ENCODE results near the gene CLEC9A.

The CLEC9A gene

GRCh38 chr12:10030446-10030845, at the start of gene CLEC9A:
TSS of gene CLEC9A (plus strand) at chr12:10030682. CDS start at chr12:10052688, 22,006 bp downstream.
- ChIA-PET POLR2A (no interaction called here), CTCF (interaction anchor here (0.9 to 1.9 kb wide), 4 partner anchors 110 to 205 kb away, joined by 3 to 7 read pairs (median 4); no protein-coding TSS in a partner anchor)
- no peak within 1 kb of the TSS for H3K4me3 ChIP-seq (ENCODE audit: low read depth, low read length)
- DNase-seq (ENCODE audit: low read depth, low spot score), result no peak
- TF ChIP-seq CTCF (IDR thresholded peaks at IDR 0.05; ENCODE audit: insufficient read depth, low read length, missing control alignments), result no peak

GRCh38 chr12:9991876-9992275, 38.6 kb upstream of the CLEC9A start:
- no peak overlapping the region for H3K4me3 ChIP-seq (ENCODE audit: low read depth, low read length)
- DNase-seq (ENCODE audit: low read depth, low spot score), result no peak
- TF ChIP-seq CTCF (IDR thresholded peaks at IDR 0.05; ENCODE audit: insufficient read depth, low read length, missing control alignments), result no peak
- ChIA-PET POLR2A (no interaction called here), CTCF (no interaction called here)

- no peak overlapping the region for H3K4me3 ChIP-seq (ENCODE audit: low read depth, low read length)
- CTCF ChIA-PET, result no interaction called here
- POLR2A ChIA-PET, result no interaction called here
- TF ChIP-seq CTCF (IDR thresholded peaks at IDR 0.05; ENCODE audit: insufficient read depth, low read length, missing control alignments), result no peak
- DNase-seq (ENCODE audit: low read depth, low spot score), result no peak
Observed at GRCh38 chr12:9992296-9992695, 38.2 kb upstream of the CLEC9A start.

- TF ChIP-seq CTCF (IDR thresholded peaks at IDR 0.05; ENCODE audit: insufficient read depth, low read length, missing control alignments), result no peak
- ChIA-PET CTCF (interaction anchor here (4.9 kb wide), 1 partner anchor 11 kb away, joined by 27 read pairs; the partner anchor contains the start of gene CLEC12B), POLR2A (no interaction called here)
- DNase-seq (ENCODE audit: low read depth, low spot score), result no peak
- H3K4me3 ChIP-seq (ENCODE audit: low read depth, low read length), result no peak within 1 kb of the TSS
Observed at GRCh38 chr12:9999016-9999415, 31.5 kb upstream of the CLEC9A start, which contains the start of gene CLEC1B. TSS of gene CLEC1B (minus strand) at chr12:9999121. CDS start at chr12:9999100, 21 bp downstream.

- no peak for TF ChIP-seq CTCF (IDR thresholded peaks at IDR 0.05; ENCODE audit: insufficient read depth, low read length, missing control alignments)
- no peak for DNase-seq (ENCODE audit: low read depth, low spot score)
- POLR2A ChIA-PET, result no interaction called here
- no peak overlapping the region for H3K4me3 ChIP-seq (ENCODE audit: low read depth, low read length)
- CTCF ChIA-PET, result interaction anchor here (4.9 kb wide), 1 partner anchor 9 kb away, joined by 27 read pairs; the partner anchor contains the start of gene CLEC12B
Observed at GRCh38 chr12:10001171-10001776, 29.2 kb upstream of the CLEC9A start.

- H3K4me3 ChIP-seq (ENCODE audit: low read depth, low read length), result no peak overlapping the region
- DNase-seq (ENCODE audit: low read depth, low spot score), result no peak
- POLR2A ChIA-PET, result no interaction called here
- TF ChIP-seq CTCF (IDR thresholded peaks at IDR 0.05; ENCODE audit: insufficient read depth, low read length, missing control alignments), result no peak
- CTCF ChIA-PET, result interaction anchor here (1.4 to 4.4 kb wide), 5 partner anchors 7 to 262 kb away, joined by 3 to 82 read pairs (median 22); partner anchors contain the start of gene CLEC1B
Observed at GRCh38 chr12:10012630-10013330, 17.7 kb upstream of the CLEC9A start.

Data from AG04449 (cell line).